KG1 (cell line): ENCODE results near the gene PXDN.

Source experiments
- DNase-seq: peaks from one replicate; lab custom pipeline; 2025; lab: John Stamatoyannopoulos, UW

PXDN gene

GRCh38 chr2:1754461-1755170 is 10.3 kb upstream of the PXDN start:
- DNase-seq, result no peak

GRCh38 chr2:1754046-1754445 is 9.7 kb upstream of the PXDN start:
- DNase-seq, result no peak

- DNase-seq, result no peak
These were observed 8.4 kb upstream of the PXDN start for GRCh38 chr2:1752751-1753150.

- DNase-seq, result no peak
These were observed 7.7 kb upstream of the PXDN start for GRCh38 chr2:1751767-1752725.

GRCh38 chr2:1750933-1751766 is 6.8 kb upstream of the PXDN start:
- no peak for DNase-seq

GRCh38 chr2:1750270-1750932 is 6.1 kb upstream of the PXDN start:
- DNase-seq, result no peak

GRCh38 chr2:1749489-1750119 is 5.3 kb upstream of the PXDN start:
- DNase-seq, result no peak

- no peak for DNase-seq
These were observed 4.6 kb upstream of the PXDN start for GRCh38 chr2:1748741-1749488.

- DNase-seq, result no peak
These were observed 3.9 kb upstream of the PXDN start for GRCh38 chr2:1748176-1748740.

GRCh38 chr2:1747065-1747941 is 3.0 kb upstream of the PXDN start:
- DNase-seq, result no peak

- DNase-seq, result no peak
These were observed 2.1 kb upstream of the PXDN start for GRCh38 chr2:1746174-1747064.

GRCh38 chr2:1745171-1746023 is 1.1 kb upstream of the PXDN start:
- no peak for DNase-seq

GRCh38 chr2:1744151-1744445 is 217 bp downstream of the PXDN start:
- DNase-seq, result no peak

GRCh38 chr2:1743396-1744150 is 742 bp downstream of the PXDN start:
- DNase-seq, result no peak

- DNase-seq, result no peak
These were observed 1.5 kb downstream of the PXDN start for GRCh38 chr2:1742681-1743395.

- no peak for DNase-seq
These were observed 2.0 kb downstream of the PXDN start for GRCh38 chr2:1742301-1742680.
